ENCODE data around the gene KCNJ16.

GRCh38 chr17:70060415-70060814, 14.6 kb upstream of the KCNJ16 start:
- TF ChIP-seq, protein P1, sequence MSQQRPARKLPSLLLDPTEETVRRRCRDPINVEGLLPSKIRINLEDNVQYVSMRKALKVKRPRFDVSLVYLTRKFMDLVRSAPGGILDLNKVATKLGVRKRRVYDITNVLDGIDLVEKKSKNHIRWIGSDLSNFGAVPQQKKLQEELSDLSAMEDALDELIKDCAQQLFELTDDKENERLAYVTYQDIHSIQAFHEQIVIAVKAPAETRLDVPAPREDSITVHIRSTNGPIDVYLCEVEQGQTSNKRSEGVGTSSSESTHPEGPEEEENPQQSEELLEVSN (IDR thresholded peaks at IDR 0.05; ENCODE audit: borderline replicate concordance in 1 of 2, extremely low read depth in 1 of 2, insufficient read depth in 1 of 2, insufficient read length in 1 of 2, low read depth in 1 of 2, low read length in 1 of 2, poor library complexity in 1 of 2, severe bottlenecking in 1 of 2), result no peak
- TF ChIP-seq GTF2F1 (IDR thresholded peaks at IDR 0.05; ENCODE audit: low read depth, low read length) (no peak), SRF (CRISPR knock-in tag; IDR thresholded peaks at IDR 0.05) (no peak), TRIM24 (IDR thresholded peaks at IDR 0.05) (no peak), ZBED1 (IDR thresholded peaks at IDR 0.05) (no peak), CEBPG (CRISPR knock-in tag; IDR thresholded peaks at IDR 0.05) (no peak), CEBPG (tag; conservative IDR thresholded peaks at IDR 0.05 in 1 of 2, IDR thresholded peaks at IDR 0.05 in 1 of 2) (no peak), NFE2L1 (tag; IDR thresholded peaks at IDR 0.05; ENCODE audit: borderline replicate concordance, low read depth) (no peak), PURB (CRISPR knock-in tag; IDR thresholded peaks at IDR 0.05; ENCODE audit: low read depth) (no peak), MTA3 (IDR thresholded peaks at IDR 0.05; ENCODE audit: borderline replicate concordance) (no peak), HDAC2 (IDR thresholded peaks at IDR 0.05) (no peak), HNRNPLL (IDR thresholded peaks at IDR 0.05; ENCODE audit: low read depth, low read length, poor library complexity, severe bottlenecking) (no peak)
- TF ChIP-seq, protein P2, sequence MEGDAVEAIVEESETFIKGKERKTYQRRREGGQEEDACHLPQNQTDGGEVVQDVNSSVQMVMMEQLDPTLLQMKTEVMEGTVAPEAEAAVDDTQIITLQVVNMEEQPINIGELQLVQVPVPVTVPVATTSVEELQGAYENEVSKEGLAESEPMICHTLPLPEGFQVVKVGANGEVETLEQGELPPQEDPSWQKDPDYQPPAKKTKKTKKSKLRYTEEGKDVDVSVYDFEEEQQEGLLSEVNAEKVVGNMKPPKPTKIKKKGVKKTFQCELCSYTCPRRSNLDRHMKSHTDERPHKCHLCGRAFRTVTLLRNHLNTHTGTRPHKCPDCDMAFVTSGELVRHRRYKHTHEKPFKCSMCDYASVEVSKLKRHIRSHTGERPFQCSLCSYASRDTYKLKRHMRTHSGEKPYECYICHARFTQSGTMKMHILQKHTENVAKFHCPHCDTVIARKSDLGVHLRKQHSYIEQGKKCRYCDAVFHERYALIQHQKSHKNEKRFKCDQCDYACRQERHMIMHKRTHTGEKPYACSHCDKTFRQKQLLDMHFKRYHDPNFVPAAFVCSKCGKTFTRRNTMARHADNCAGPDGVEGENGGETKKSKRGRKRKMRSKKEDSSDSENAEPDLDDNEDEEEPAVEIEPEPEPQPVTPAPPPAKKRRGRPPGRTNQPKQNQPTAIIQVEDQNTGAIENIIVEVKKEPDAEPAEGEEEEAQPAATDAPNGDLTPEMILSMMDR (IDR thresholded peaks at IDR 0.05 in 2 of 3, conservative IDR thresholded peaks at IDR 0.05 in 1 of 3; ENCODE audit: insufficient read depth in 2 of 3, low read depth in 1 of 3, low read length in 3 of 3), result no peak
- TF ChIP-seq, protein P3, sequence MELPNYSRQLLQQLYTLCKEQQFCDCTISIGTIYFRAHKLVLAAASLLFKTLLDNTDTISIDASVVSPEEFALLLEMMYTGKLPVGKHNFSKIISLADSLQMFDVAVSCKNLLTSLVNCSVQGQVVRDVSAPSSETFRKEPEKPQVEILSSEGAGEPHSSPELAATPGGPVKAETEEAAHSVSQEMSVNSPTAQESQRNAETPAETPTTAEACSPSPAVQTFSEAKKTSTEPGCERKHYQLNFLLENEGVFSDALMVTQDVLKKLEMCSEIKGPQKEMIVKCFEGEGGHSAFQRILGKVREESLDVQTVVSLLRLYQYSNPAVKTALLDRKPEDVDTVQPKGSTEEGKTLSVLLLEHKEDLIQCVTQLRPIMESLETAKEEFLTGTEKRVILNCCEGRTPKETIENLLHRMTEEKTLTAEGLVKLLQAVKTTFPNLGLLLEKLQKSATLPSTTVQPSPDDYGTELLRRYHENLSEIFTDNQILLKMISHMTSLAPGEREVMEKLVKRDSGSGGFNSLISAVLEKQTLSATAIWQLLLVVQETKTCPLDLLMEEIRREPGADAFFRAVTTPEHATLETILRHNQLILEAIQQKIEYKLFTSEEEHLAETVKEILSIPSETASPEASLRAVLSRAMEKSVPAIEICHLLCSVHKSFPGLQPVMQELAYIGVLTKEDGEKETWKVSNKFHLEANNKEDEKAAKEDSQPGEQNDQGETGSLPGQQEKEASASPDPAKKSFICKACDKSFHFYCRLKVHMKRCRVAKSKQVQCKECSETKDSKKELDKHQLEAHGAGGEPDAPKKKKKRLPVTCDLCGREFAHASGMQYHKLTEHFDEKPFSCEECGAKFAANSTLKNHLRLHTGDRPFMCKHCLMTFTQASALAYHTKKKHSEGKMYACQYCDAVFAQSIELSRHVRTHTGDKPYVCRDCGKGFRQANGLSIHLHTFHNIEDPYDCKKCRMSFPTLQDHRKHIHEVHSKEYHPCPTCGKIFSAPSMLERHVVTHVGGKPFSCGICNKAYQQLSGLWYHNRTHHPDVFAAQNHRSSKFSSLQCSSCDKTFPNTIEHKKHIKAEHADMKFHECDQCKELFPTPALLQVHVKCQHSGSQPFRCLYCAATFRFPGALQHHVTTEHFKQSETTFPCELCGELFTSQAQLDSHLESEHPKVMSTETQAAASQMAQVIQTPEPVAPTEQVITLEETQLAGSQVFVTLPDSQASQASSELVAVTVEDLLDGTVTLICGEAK (IDR thresholded peaks at IDR 0.05), result no peak
- TF ChIP-seq, protein P3 (CRISPR knock-in tag; IDR thresholded peaks at IDR 0.05), result no peak
